Gastroesophageal sphincter (tissue), 4 donors: ENCODE data around the gene PDE3A. TPM values are rescaled to one million over a fixed set of nuclear protein-coding genes. Genes with fewer than 3 reads are reported as not detected.

Experiments used
- ATAC-seq: fragments of 150-250 bp; one replicate; pipeline ENCODE4 v1.9.1; 2016; ENCODE audit warnings: mild to moderate bottlenecking, moderate library complexity
- H3K27ac ChIP-seq, 4 donors: fragments of 200-600 bp; sonication (generic) in 3 of 4; 1 replicate in 3 of 4; 2 replicates in 1 of 4; pipeline ENCODE4 v1.5.1; 2016 to 2019
- H3K27me3 ChIP-seq: fragments of 200-600 bp; sonication (generic); one replicate; pipeline ENCODE4 v1.5.1; 2019
- H3K36me3 ChIP-seq, 2 donors: fragments of 200-600 bp; sonication (generic); one replicate each; pipeline ENCODE4 v1.5.1; 2019; ENCODE audit warnings: control low read depth in 1 of 2
- H3K4me1 ChIP-seq, 3 donors: fragments of 200-600 bp; sonication (generic); 1 replicate in 2 of 3; 2 replicates in 1 of 3; pipeline ENCODE4 v1.5.1; 2016 to 2019; ENCODE audit warnings: control low read depth in 2 of 3
- H3K4me3 ChIP-seq, 2 donors: fragments of 200-600 bp; sonication (generic); one replicate each; pipeline ENCODE4 v1.5.1; 2019; ENCODE audit warnings: mild to moderate bottlenecking in 1 of 2, moderate library complexity in 1 of 2
- H3K9me3 ChIP-seq, 3 donors: fragments of 200-600 bp; sonication (generic); one replicate each; pipeline ENCODE4 v1.5.1; 2017 to 2019; ENCODE audit warnings: control low read depth in 2 of 3
- CTCF ChIP-seq, 4 experiments: fragments of 200-600 bp in 2 of 4; fragments of 450-650 bp in 2 of 4; sonication (generic) in 1 of 4; IDR thresholded peaks; one replicate each; pipeline ENCODE4 v1.5.1; 2017 to 2019; ENCODE audit warnings: antibody characterized with exemption in 4 of 4, mild to moderate bottlenecking in 2 of 4, moderate library complexity in 2 of 4
- EP300 ChIP-seq: sonication (generic); formaldehyde crosslinking; IDR thresholded peaks from one replicate; pipeline ENCODE4 v1.6.1; 2017; ENCODE audit warnings: antibody characterized with exemption, mild to moderate bottlenecking
- POLR2A ChIP-seq, 2 donors: fragments of 450-650 bp; IDR thresholded peaks; one replicate each; pipeline ENCODE4 v1.6.1; 2017; ENCODE audit warnings: antibody characterized with exemption in 2 of 2, mild to moderate bottlenecking in 2 of 2, moderate library complexity in 1 of 2
- POLR2AphosphoS5 ChIP-seq: sonication (generic); formaldehyde crosslinking; IDR thresholded peaks from one replicate; pipeline ENCODE4 v1.6.1; 2017; ENCODE audit warnings: antibody characterized with exemption
- WGBS, 2 donors: methylation state at CpG; one replicate each; pipeline ENCODE4 v1.1.5; 2018; ENCODE audit warnings: low coverage in 1 of 2; 5-methylcytosine and 5-hydroxymethylcytosine counted together
- total RNA-seq, 4 donors: library from RNA; depleted of rRNA; stranded (reverse); fragments of >200 nt; gene quantifications; one replicate each; pipeline ENCODE4 v1.1.0, GENCODE V29; 2016

Gene PDE3A
- total RNA-seq, 4 donors from 2014 or later: 104 to 194 (median 139) TPM

DNA sequence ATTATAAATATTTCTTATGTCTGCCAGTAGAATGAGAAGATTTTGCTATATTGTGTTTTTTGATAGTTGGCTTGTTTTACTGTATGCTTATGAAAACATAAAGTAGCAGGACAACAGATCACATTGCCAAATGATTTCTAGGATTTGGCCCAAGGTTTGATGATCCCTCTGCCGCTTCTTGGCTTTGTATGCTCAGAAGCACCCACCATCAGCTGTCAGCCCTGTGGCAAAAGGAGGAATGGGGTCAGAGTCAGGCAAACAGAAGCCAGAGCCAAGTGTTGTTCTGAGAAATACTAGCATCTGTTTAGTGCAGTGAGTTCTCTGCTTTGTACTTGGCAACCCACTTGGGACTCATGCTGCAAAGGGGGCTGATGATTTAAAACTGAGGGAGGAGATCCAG is 152.2 kb downstream of the PDE3A start:
- H3K9me3 ChIP-seq: no peaks in the 10 kb centered on the region
- H3K4me3 ChIP-seq: no peak overlapping the region
- no peaks in the 10 kb centered on the region for H3K36me3 ChIP-seq
- no peak overlapping the region for H3K27ac ChIP-seq
- TF ChIP-seq CTCF (IDR thresholded peaks at IDR 0.05) (no peak), EP300 (no peak), POLR2A (IDR thresholded peaks at IDR 0.05) (no peak), POLR2AphosphoS5 (no peak)
- peaks cover 0 to 66% (median 2%) of the 10 kb centered on the region in 3 donors for H3K4me1 ChIP-seq
- 45% methylated on average over 1 of the region's 1 CpG; no CpG with 5 or more reads in 1 of the 2 donors for WGBS, 2 donors
- no peaks in the 10 kb centered on the region for H3K27me3 ChIP-seq
- no peak for ATAC-seq

DNA sequence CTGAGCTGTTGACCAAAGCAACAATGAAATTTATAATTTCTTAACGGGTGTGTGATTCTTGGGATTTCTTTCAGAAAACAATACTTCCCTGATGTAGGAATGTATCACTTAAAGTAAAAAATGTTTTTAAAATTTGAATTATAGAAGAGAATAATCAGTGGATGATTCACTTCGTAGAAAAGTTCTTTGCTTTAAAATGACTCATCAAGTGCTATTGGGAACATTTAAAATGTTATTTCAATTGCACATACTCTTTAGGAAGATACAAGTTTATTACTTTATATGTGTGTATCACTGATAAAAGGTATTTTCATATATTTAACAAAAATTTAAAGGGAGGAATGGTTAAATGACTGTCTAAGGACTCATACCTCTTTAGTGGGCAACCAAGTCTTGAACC is 155.3 kb downstream of the PDE3A start:
- no peak overlapping the region for H3K27ac ChIP-seq

GRCh38 chr12:20524113-20524512 is 155.8 kb downstream of the PDE3A start:
- 81 to 84% methylated on average over 5 of the region's 5 CpGs for WGBS, 2 donors

More for the DNA sequence above, 155.3 kb downstream of the PDE3A start:
- no peak for ATAC-seq
- no peaks in the 10 kb centered on the region for H3K36me3 ChIP-seq
- TF ChIP-seq POLR2A (IDR thresholded peaks at IDR 0.05) (no peak), POLR2AphosphoS5 (no peak), EP300 (no peak), CTCF (IDR thresholded peaks at IDR 0.05) (no peak)
- H3K9me3 ChIP-seq: no peaks in the 10 kb centered on the region
- H3K4me3 ChIP-seq: no peak overlapping the region
- WGBS, 2 donors: 28 to 44% methylated on average over 2 of the region's 2 CpGs
- no peaks in the 10 kb centered on the region for H3K27me3 ChIP-seq
- peaks cover 0 to 62% (median 6%) of the 10 kb centered on the region in 3 donors for H3K4me1 ChIP-seq

DNA sequence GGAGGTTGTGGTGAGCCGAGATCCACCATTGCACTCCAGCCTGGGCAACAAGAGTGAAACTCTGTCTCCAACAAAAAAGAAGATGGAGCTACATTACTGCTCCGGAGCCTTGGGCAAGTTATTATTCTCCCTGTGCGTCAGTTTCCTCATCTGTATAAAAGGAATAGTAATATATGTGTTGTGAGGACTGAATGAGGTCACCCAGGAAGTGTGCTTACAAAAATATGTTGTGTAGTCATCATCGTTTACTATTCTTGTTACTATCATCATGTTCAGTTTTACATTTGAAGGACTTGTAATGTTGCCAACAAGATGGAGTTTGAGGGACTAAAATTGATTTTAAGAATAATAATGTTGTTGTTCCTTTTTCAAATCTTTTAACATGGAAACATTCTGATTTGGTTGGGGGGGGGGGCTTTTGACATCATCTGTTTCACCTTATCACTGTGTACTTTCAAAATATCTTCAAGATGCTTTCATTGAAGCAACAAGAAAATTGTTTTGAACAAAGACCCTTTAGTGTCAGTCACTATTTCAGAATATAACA is 156.8 kb downstream of the PDE3A start:
- no peak for ATAC-seq
- Histone ChIP-seq H3K27ac (peak overlapping the region in 1 of 4 donors; percentile 5), H3K4me1 (peaks cover 0 to 60% (median 6%) of the 10 kb centered on the region in 3 donors), H3K4me3 (no peak overlapping the region), H3K36me3 (no peaks in the 10 kb centered on the region), H3K9me3 (no peaks in the 10 kb centered on the region), H3K27me3 (no peaks in the 10 kb centered on the region)
- WGBS, 2 donors: 71 to 86% methylated on average over 1 to 3 of the region's 4 CpGs
- TF ChIP-seq CTCF (IDR thresholded peaks at IDR 0.05): no peak
- TF ChIP-seq EP300: no peak
- no peak for TF ChIP-seq POLR2AphosphoS5
- no peak for TF ChIP-seq POLR2A (IDR thresholded peaks at IDR 0.05)

More at GRCh38 chr12:20524113-20524512, 155.8 kb downstream of the PDE3A start:
- TF ChIP-seq EP300: no peak
- TF ChIP-seq CTCF (IDR thresholded peaks at IDR 0.05): no peak
- no peak for TF ChIP-seq POLR2AphosphoS5
- no peak for TF ChIP-seq POLR2A (IDR thresholded peaks at IDR 0.05)
- Histone ChIP-seq H3K27me3 (no peaks in the 10 kb centered on the region), H3K9me3 (no peaks in the 10 kb centered on the region), H3K4me3 (no peak overlapping the region), H3K36me3 (no peaks in the 10 kb centered on the region), H3K4me1 (peaks cover 0 to 59% (median 6%) of the 10 kb centered on the region in 3 donors), H3K27ac (no peak overlapping the region)
- ATAC-seq: no peak

GRCh38 chr12:20527417-20528163 is 159.3 kb downstream of the PDE3A start:
- H3K36me3 ChIP-seq: no peaks in the 10 kb centered on the region
- H3K4me3 ChIP-seq: peak overlapping the region; percentile 2 to 28
- peaks cover 0 to 53% (median 6%) of the 10 kb centered on the region in 3 donors for H3K4me1 ChIP-seq
- TF ChIP-seq CTCF (IDR thresholded peaks at IDR 0.05) (no peak), POLR2A (IDR thresholded peaks at IDR 0.05) (no peak), POLR2AphosphoS5 (no peak), EP300 (no peak)
- ATAC-seq: no peak
- H3K9me3 ChIP-seq: no peaks in the 10 kb centered on the region
- 13 to 22% methylated on average over 8 of the region's 8 CpGs for WGBS, 2 donors
- H3K27ac ChIP-seq: peak overlapping the region; percentile 35 to 78 (median 56)
- no peaks in the 10 kb centered on the region for H3K27me3 ChIP-seq
